ENCODE results near the gene ATP10B. TPM values are rescaled to one million over a fixed set of nuclear protein-coding genes. Genes with fewer than 3 reads are reported as not detected.

ATP10B gene
- total RNA-seq, 2 donors from 2014 or later: not detected

- H3K36me3 Mint-ChIP-seq: no peaks in the 10 kb centered on the region
- ATAC-seq (no peak), DNase-seq (ENCODE audit: low spot score) (no peak)
- no peaks in the 10 kb centered on the region for H3K9me3 Mint-ChIP-seq
- peaks cover 10 to 11% of the 10 kb centered on the region in 2 donors for H3K27me3 Mint-ChIP-seq
- H3K4me1 Mint-ChIP-seq (ENCODE audit: low read depth in 2 of 2): peaks cover 0 to 2% of the 10 kb centered on the region in 2 donors
- H3K4me3 Mint-ChIP-seq: no peak overlapping the region
- H3K27ac Mint-ChIP-seq: no peak overlapping the region
These were observed 328.4 kb downstream of the ATP10B start for GRCh38 chr5:160523502-160524163.

DNA sequence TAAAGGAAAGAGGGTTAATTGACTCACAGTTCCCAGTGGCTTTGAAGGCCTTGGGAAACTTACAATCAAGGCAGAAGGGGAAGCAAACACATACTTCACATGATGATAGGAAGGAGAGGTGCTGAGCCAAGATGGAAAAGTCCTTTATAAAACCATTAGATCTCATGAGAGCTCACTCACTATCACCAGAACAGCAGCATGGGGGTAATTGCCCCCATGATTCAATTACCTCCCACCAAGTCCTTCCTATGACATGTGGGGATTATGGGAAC is 330.7 kb downstream of the ATP10B start:
- Mint-ChIP-seq H3K4me3 (no peak overlapping the region), H3K4me1 (ENCODE audit: low read depth in 2 of 2) (peaks cover 0 to 2% of the 10 kb centered on the region in 2 donors), H3K9me3 (no peaks in the 10 kb centered on the region), H3K36me3 (no peaks in the 10 kb centered on the region), H3K27me3 (peaks cover under 1 to 3% of the 10 kb centered on the region in 2 donors), H3K27ac (no peak overlapping the region)
- ATAC-seq (no peak), DNase-seq (ENCODE audit: low spot score) (no peak)

DNA sequence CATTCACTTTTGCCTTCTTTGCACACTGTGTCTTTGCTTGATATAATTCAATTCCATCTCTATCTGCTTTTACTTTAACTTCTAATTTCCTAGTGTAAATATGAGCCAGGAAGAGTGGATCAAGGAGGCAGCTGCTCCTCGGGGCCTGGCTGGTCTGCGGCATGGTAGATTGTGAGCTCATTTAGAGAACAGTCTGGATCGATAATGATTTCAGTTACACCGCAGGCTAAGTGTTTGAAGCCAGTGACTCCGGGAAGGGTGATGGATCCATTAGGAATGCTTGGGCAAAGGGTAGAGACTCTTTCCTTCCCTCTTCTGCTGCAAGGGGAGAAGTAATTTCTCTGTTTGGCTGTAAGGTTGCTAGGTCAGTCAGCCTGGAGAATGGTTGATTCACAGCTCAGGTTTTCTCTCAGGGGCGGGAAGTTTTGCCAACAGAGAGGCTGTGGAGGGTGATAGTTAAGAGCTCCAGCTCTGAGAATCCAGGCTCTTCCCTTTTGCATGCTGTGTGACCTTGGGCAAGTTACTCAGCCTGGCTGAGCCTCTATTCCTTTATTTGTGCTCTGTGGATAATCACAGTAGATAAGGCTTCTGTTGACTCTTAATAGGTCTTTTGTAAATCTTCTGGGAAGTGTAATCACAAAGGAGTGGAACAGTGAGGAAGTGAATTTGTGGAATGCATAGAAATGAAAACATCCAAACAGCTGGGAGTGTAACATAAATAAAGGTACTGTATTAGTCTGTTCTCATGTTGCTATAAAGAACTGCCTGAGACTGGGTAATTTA is 331.2 kb downstream of the ATP10B start:
- H3K4me1 Mint-ChIP-seq (ENCODE audit: low read depth in 2 of 2): peaks cover 0 to 2% of the 10 kb centered on the region in 2 donors
- no peak for ATAC-seq
- peak overlapping the region in 1 of 2 donors; percentile 16 for H3K27ac Mint-ChIP-seq
- H3K27me3 Mint-ChIP-seq: peaks cover 0 to 3% of the 10 kb centered on the region in 2 donors
- no peaks in the 10 kb centered on the region for H3K36me3 Mint-ChIP-seq
- no peak for DNase-seq (ENCODE audit: low spot score)
- no peaks in the 10 kb centered on the region for H3K9me3 Mint-ChIP-seq
- no peak overlapping the region for H3K4me3 Mint-ChIP-seq

GRCh38 chr5:160516696-160517530 is 335.1 kb downstream of the ATP10B start:
- Mint-ChIP-seq H3K27me3 (peaks cover 7 to 12% of the 10 kb centered on the region in 2 donors), H3K36me3 (no peaks in the 10 kb centered on the region), H3K9me3 (no peaks in the 10 kb centered on the region), H3K4me3 (no peak overlapping the region), H3K27ac (no peak overlapping the region), H3K4me1 (ENCODE audit: low read depth in 2 of 2) (peaks cover 0 to 4% of the 10 kb centered on the region in 2 donors)
- no peak for DNase-seq (ENCODE audit: low spot score)
- no peak for ATAC-seq

GRCh38 chr5:160514866-160515265 is 337.1 kb downstream of the ATP10B start:
- Mint-ChIP-seq H3K9me3 (no peaks in the 10 kb centered on the region), H3K27ac (no peak overlapping the region), H3K4me1 (ENCODE audit: low read depth in 2 of 2) (peaks cover 0 to 4% of the 10 kb centered on the region in 2 donors), H3K36me3 (no peaks in the 10 kb centered on the region), H3K27me3 (peaks cover 7 to 12% of the 10 kb centered on the region in 2 donors), H3K4me3 (no peak overlapping the region)
- DNase-seq (ENCODE audit: low spot score) (no peak), ATAC-seq (no peak)

DNA sequence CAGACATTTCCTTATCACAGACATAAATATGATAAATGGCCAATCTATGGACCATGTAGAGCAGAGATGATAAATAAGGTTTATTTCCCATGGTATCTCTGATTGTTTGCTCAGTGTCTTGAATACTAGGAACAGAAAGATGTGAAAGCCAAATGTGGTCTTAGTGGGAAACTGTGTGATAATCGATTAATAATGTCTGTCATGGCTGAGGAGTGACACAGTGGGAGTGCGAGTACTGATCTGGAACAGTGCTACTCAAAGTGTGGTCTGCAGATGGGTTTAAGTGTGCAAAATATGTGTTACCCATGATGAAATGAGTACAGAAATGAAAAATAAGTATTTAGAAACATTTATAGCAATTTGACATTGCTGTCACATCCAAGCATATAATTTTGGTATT is 337.8 kb downstream of the ATP10B start:
- H3K27me3 Mint-ChIP-seq: peaks cover 7 to 12% of the 10 kb centered on the region in 2 donors
- no peak for DNase-seq (ENCODE audit: low spot score)
- ATAC-seq: no peak
- no peaks in the 10 kb centered on the region for H3K9me3 Mint-ChIP-seq
- peak overlapping the region in 1 of 2 donors; percentile 20 for H3K27ac Mint-ChIP-seq
- H3K36me3 Mint-ChIP-seq: no peaks in the 10 kb centered on the region
- peaks cover 3 to 4% of the 10 kb centered on the region in 2 donors for H3K4me1 Mint-ChIP-seq (ENCODE audit: low read depth in 2 of 2)
- H3K4me3 Mint-ChIP-seq: no peak overlapping the region

DNA sequence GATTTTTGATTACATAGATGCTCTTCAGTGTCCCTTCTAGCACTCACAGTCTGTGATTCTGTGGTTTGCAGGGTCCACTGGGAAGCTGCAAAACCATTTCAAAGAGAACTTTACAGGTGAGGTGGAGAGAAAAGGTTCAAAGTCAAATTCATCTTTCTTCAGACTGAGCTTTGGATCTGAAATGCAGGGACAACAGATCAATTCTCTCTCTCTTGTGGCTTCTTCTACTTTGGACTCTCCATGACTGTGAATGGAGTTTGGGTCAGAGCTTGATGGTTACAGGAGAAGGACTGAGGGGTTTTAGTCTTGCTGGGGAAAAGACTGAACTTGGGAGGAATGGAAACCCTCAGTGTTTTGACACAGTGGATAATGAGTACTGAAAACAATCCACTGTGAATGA is 338.5 kb downstream of the ATP10B start:
- DNase-seq (ENCODE audit: low spot score) (no peak), ATAC-seq (no peak)
- Mint-ChIP-seq H3K4me1 (ENCODE audit: low read depth in 2 of 2) (peaks cover 10% of the 10 kb centered on the region in 2 donors), H3K4me3 (no peak overlapping the region), H3K27me3 (peaks cover 7 to 12% of the 10 kb centered on the region in 2 donors), H3K36me3 (no peaks in the 10 kb centered on the region), H3K27ac (no peak overlapping the region), H3K9me3 (no peaks in the 10 kb centered on the region)

Data from natural killer cell treated with Interleukin-12 subunit alpha and Interleukin-12 subunit beta and Interleukin-15 and Interleukin-18, amount 100 ng/mL, for 72 hours (primary cell).